GM21529 (cell line): ENCODE data around the gene DDX10.
A peak's percentile ranks its signal among the peaks of the same experiment; 100 is the strongest.

Source experiments
- ATAC-seq: cut with Tn5 transposase; IDR thresholded peaks from one replicate; pipeline ENCODE4 v1.9.1; 2021; ENCODE audit not compliant: unreplicated experiment

DDX10 gene

DNA sequence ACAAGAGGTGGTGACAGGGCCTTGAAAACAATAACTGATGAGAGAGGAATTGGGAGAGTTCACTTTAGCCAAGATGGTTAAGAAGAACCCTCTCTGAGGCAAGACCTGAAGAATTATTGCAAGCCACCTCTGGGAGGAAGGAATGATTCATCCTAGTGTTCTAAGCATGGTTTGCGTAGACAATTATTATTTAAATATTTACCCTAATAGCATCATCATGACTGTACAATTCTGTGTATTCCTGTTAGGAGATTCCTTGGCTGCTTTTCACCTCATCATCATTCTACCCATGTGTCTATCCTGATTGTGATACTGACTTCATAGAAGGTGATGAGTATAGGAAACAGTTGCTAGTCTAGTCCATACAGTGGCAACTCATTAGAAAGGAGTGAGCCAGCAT, 264.4 kb downstream of the DDX10 start:
- ATAC-seq, result no peak

DNA sequence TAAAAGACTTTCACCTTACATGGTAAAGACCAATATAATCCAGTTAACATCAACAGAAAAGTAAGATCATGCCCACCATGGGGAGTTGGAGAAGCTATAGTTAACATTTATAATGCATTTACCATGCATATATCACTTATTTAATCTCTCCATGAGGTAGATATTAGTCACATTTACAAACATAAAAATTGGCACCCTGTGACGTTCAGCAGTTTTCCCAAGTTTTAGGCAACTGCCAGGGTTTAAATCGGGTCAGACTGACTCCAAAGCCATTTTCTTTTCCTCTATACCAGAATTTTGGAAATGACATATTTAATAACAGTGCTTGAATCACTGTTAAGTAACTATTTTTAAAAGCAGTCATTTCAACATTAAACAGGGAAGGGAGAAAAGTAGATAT, 266.3 kb downstream of the DDX10 start:
- ATAC-seq, result no peak

DNA sequence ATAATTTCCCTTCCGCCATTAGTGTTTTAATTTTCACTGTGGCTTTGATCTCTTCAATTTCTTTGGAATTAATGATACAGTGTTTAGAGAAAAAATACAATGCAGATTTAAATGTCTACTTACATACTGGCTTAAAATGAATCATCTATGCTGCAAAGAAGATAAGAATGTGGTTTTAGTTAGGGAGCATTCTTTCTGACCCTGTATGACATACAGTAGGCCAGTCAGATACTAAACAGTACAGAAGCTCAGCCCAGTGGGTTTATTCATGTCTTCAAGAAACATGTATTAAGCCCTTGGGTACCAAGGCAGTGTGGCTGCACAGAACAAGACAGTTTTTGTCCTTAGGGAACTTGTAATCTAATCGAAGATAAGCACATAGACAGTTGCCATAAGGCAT, 268.8 kb downstream of the DDX10 start:
- no peak for ATAC-seq

DNA sequence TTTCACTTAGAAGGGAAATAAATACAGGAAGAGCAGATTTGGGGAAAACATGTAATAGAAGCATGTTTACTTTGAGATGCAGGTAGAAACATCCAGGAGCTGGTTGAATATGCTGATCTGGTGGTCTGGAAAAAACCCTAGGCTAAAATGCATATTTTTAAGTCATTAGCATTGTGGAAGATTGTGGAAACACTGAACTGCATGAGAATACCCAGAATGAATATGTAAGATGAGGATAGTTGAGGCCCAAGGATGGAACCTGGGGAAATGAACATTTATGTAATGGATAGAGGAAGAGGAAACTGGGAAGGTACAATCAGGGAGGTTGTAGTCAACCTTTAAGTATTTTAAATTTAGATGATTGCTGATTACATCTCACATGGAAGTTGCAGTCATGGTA, 269.4 kb downstream of the DDX10 start:
- ATAC-seq, result no peak

DNA sequence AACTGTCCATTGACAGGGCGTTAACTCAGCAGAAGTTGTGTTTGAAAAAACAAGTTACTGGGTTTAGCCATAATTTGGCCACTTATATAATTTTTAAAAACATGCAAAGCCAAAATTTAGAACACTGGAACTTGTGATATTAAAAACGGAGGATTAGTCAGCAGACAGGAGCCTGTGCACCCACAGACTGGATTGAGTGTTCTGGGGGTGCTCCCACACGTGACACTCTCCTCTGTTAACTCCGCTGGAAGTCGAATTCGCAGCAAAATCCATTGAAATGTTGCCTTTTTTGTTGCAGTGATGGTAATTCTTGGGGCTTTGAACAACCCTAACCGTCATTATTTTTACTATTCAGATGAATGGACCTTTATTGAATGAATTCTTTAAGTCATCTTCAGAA, 269.8 kb downstream of the DDX10 start:
- no peak for ATAC-seq

DNA sequence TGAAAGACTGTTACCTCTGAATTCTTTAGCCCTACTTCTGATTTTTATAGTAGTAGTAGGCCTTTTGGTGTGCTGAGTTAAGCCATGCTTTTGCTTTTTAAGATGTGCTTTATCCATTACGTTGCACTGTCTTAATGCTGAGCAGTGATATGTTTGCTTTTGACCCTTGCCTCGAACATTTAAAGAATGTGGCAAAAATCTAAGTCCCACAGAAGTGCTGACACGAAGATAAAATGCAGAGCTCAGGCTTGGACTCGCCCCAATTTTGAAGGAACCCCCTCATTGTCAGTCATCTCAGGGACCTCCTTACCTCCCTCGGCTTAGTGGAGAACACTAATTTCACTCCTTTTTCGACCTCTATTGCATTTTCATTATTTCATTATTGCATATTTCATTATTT, 272.9 kb downstream of the DDX10 start:
- ATAC-seq, result no peak

DNA sequence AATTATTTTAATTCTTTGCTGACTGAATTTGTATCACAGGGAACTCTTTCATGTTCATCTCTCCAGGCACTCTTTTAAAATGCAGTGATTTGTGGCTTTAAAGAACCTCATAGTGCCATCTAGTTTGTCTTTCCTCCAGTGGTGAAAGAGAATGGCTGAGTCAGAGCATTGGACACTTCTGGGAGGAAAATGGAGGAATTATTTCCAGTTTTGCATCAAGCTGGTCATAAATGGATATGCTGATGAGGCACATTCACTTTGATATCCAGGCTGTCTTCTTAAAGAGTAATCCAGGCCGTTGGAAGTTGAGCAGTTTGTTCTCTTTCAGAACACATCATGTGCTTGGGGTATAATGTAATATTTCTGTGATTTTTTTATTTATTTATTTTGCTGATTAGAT, 273.7 kb downstream of the DDX10 start:
- ATAC-seq, result no peak

DNA sequence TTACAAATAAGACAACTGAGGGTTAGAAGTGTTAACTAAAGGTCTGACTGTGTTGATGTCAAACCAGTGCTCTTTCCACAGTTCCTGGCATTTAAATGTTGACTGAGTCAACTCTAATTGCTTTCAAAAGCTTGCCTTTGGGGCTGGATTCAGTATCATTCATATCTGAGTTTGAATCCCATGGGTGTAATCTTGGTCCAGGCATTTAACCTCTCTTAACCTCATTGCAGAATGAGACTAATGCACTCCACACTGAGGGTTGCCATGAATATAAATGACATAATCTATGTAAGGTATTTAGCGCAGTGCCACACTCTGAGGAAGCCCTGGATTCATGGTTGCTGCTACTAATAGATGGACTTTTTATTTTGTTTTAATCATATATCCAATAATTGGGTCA, 274.3 kb downstream of the DDX10 start:
- no peak for ATAC-seq

DNA sequence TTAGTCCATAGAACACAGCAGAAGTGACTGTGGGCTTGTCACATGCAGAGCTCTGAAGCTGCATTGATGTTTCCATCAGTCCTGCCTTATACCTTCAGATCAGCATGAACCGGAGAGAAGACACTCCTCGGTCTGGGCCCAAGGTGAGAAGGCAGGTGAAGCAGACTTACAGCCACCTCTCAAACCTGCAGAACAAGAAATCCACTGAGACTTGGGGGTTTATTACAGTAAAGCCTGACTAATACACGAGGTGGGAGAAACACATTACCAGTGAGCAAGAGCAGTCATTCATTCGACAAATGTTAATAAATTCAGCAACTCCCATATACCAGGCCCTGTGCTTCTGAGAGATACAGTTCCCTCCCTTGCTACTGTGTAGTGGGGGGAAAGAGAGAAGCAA, 279.0 kb downstream of the DDX10 start:
- no peak for ATAC-seq

DNA sequence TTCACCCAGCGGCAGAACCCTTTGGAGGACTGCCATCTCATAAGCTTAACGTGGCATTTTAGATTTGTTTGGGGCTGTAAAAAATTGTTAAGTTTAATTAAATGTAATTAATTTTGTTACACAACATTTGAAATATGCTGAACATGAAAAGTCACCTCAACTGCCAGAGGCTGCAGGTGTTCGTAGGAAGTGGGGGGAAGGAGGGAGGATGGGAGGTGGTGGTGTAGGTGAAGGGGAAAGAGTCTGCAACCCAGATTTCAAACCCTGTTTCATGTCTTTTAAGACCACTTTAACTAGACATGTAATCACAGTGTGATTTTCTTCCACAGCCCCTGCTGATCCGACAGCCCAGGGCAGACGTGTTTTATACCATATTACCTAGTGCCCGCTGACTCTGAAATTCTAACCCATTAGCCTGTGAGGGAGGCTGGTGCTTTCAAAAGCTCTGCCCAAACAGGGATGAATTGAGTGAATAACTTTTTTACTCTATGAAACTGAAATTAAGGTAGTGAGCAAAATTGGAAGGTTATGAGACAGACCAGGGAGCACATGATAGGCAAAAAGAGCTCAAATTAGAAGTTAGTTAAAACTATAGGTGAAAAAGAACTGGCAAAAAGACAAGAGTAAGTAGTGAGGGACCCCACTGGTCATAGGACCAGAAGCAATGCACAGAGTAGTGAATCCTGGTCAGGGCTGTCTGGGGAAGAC, 279.8 kb downstream of the DDX10 start:
- no peak for ATAC-seq

DNA sequence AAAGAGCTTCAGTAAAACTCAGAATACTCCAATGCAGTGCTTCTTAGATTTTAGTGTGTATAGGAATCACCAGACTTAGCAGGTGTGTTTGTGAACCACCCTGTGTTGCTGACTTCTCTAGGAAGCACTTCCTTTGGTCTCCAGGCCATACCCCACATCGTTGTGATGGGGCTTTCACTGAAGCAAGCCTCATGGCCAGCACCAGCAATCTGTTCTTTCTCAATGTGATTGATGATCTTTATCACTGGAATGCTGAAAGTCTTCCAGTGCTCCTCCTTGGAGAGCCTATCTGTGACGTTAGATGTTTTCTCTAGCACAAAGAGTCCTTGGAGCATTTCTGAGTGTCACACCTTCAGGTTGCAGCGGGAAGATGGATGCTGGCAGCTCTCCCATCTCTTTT, 280.5 kb downstream of the DDX10 start:
- no peak for ATAC-seq

DNA sequence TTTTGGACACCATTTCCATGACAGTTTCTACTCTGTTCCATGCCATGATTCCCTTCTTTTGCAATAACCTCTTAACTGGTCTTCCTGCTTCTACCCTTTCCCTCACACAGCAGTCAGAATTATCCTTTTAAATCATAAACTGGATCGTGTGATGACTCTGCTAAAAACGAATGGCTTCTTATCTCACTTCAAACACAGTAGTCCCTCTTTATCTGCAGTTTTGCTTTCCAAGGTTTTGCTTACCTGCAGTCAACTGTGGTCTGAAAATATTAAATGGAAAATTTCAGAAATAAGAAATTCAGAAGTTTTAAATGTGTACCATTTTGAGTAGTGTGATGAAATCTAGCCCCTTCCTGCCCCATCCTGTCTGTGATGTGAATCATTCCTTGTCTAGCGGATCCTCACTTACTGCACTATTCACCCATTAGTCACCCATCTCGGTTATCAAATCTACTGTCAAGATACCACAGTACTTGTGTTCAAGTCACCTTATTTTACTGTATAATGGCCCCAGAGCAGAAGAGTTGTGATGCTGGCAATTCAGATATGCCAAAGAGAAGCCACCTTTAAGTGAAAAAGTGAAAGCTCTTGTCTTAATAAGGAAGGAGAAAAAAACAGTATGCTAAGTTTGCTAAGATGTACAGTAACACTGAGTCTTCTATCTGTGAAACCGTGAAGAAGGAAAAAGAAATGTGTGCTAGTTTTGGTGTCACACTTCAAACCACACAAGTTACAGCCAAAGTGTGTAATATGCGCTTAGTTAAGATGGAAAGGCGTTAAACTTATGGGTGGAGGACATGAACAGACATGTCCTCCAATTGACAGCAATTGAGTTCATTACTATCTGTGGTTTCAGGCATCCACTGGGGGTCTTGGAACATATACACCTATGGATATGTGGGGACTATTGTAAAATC, 283.0 kb downstream of the DDX10 start:
- ATAC-seq, result no peak

DNA sequence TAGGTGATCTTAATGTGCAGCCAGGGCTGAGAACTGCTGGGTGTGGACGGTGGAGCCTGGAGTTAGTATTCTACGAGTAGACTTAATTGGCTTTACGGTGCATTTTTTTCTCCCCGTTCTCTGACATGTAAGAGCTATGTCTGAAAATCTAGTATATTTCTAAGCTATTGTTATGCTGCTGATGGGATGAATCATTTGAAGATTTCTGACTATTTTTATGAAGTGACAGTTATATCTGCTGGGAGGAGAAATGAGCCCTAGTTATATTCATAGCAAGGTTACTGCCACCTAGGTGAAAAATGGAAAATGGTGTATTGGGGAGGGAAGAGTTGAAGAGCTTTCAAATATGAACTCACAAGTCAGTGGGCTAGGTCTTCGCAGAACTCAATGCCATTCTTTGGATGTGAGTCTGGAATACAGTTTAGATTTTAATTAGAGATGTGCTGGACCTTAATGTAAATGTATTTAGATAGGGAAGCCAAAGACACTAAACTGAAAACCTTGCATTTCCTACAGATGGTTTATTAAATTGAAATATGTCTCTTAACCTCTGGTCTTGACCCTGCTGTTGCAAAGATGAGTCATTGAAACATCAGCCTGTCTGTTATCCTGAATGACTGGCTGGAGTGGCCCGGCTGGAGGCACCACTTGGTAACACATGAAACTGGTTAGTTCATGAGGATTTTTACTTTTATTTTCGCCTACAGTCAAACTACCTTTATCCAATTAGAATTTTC, 293.7 kb downstream of the DDX10 start:
- ATAC-seq, result peak; percentile 74

DNA sequence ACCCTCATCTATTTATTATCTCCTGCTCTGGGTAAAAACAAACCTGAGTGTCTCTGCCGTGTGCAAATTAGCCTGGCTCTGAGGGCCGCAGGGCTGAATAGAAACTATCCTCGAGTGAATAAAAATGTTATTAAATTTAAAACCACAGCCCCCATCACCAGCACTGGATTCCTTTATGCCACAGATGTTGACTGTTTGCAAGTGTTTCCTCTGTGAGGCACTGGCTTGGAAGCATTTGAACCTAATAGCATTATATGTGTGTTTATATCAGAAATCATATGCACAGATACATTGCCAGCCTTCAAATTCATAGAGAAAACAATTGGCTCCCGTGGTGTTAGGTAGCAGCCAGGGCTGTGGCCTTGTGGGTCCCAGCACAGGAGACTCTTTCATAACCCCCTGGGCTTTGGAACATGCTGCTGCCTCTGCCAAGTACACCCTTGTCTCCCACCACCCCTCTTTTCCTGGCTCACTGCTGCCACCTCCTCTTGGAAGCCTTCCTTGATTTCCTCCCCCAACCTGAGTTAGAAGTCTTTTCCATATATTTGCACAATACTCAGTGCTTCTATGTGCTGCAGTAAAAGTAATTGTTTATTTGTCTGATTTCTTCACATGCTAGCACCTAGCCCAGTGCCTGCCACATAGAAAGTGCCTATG, 294.4 kb downstream of the DDX10 start:
- ATAC-seq, result no peak

DNA sequence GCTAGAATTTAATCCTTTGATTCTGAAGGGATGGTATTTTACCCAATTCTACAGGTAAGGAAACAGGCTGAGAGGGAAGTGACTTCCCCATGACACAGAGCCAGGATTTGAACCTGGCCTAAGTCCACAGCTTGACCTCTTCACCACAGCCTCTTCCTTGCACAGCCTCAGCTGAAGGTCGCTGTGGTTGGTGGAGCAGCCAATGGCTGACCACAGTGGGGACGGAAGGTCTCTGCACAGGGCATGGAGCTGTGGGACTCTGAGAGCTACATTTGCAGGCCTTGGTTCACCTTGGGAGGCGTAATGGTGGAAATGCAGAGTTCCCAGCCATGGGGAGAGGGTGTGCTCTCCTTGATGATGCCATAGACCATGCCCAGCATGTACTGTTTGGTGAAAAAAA, 295.0 kb downstream of the DDX10 start:
- ATAC-seq, result no peak

DNA sequence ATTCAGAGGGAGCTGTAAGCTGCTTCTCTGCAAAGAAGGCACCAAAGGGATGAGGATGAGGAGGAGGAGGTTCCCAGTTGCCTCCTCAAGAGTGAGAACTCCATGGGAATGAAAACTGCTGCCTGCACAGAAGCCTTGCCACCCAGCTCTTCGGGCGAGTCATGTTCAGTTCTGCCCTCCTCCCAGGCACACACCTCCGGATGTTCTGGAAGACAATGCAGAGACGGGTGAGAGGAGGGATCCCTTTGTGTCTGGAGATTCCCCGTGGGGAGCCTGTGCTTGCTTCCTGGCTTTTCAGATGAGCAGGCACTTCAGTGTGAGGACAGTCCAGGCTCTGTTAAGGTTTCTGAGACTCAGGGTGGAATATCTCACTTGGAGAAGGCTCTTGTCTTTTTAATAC, 295.6 kb downstream of the DDX10 start:
- no peak for ATAC-seq

DNA sequence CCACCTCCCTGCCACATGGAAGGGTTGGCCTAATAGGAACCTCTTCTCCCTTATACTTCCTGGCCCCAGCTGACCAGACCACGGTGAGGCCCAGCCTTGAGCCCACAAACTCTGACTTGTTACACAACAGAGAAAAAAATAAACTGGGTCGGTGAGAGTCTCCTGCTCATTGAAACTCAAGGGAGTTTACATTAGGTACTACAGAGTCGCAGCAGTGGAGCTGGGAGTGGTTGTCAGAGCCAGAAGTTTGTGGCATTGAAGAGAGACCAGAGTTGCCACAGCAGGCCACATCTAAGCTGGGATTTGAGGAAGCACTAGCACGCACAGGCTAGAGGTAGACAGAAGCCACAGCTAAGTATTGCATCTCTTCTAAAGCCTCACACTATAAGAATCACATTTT, 296.2 kb downstream of the DDX10 start:
- ATAC-seq, result no peak

DNA sequence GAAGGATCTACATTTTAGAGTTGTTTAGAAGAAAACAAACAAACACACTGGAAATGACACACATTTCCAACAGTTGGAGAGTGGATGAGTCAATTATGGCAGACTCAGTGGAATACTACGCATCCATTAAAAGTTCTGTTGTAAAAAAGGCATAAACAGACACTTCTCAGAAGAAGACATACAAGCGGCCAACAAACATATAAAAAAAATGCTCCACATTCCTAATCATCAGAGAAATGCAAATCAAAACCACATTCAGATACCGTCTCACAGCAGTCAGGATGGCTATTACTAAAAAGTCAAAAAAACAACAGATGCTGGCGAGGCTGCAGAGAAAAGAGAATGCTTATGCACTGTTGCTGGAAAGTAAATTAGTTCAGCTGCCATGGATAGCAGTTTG, 298.2 kb downstream of the DDX10 start:
- no peak for ATAC-seq

DNA sequence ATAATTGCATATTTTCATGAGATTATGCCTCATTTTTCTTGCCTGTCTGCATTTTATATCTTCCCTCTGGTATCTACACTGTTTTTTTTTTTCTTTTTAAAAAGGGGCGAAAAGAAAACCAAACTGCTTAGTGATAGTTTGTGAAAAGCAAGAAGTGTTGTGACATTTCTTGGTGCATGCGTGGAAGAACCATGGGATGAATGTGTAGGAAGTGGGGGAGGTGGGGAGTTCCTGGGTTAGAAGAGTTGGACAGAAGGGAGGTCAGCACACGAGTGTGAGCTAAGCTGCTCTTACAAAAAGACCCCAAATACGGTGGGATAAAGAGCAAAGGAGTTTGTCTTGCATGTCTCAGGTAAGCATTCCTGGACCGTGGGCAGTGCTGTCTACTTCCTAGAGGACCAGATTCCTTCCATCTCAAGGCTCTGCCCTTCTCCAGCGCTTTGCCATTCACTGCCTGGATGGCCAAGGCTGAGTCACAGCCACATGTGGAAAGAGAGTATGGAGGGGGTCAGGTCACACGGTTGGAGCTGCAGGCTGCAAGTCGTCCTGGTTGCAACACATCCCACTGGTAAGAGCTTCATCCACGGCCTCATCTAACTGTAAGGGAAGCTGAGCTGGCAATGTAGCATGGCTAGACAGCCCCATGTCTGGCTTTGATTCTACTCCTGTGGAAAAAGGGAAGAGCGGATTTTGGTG, 300.6 kb downstream of the DDX10 start:
- ATAC-seq, result no peak

DNA sequence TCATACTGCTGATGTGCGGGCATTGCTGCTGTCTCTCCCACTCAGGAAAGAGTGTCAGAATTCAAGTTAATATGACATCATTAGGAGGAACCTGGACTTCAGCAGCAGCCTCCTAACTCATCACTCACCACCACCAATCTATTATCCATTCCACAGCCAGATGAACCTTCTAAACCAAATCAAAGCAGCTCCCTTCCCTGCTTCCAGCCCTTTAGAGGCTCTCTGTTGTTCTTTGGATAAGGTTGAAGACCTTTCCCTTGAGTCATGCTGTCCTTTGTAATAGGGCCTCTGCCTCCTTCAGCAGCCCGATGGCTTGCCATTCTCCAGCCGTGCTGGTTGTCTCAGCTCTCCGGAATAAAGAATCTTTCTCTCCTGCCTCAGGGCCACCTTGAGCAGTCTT, 301.3 kb downstream of the DDX10 start:
- ATAC-seq, result no peak

DNA sequence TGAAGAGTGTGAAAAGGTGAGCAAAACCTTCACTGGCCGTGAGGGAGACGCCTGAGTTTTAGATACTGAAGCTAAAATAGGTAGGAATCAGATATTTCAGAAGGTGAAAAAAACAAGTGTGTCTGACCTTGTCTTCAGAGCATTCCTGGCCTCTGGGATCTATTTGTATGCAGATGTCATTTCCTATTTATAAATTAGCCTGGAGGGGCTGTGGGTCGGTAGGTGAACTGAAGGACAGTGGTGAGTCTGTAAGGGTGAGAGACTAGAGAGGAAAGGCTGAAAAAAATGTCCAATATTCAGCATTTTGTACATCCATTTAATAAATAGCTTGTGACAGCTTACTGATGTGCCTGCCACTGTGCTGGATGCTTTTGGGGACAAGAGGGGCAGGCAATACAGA, 302.1 kb downstream of the DDX10 start:
- no peak for ATAC-seq
